NCI-H2107 treated with DMSO at 0.1 percent for 48 hours (cell line): ENCODE results near the gene INSRR.

ENCODE experiments used
- DNase-seq: peaks from one replicate; lab custom pipeline; 2025; ENCODE audit not compliant: unreplicated experiment; lab: John Stamatoyannopoulos, UW

The INSRR gene

DNA sequence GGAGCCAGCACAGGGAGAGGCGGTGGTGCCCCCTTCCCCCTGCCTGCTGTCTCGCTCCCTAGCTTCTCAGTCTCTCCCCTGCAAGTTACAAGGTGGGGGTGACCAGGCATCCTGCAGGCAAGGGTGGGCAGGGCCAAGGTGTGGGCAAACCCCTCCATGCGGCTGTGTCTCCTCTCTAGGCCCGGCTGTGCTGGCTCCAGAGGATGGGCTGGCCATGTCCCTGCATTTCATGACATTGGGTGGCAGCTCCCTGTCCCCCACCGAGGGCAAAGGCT, 16.4 kb upstream of the INSRR start:
- no peak for DNase-seq

DNA sequence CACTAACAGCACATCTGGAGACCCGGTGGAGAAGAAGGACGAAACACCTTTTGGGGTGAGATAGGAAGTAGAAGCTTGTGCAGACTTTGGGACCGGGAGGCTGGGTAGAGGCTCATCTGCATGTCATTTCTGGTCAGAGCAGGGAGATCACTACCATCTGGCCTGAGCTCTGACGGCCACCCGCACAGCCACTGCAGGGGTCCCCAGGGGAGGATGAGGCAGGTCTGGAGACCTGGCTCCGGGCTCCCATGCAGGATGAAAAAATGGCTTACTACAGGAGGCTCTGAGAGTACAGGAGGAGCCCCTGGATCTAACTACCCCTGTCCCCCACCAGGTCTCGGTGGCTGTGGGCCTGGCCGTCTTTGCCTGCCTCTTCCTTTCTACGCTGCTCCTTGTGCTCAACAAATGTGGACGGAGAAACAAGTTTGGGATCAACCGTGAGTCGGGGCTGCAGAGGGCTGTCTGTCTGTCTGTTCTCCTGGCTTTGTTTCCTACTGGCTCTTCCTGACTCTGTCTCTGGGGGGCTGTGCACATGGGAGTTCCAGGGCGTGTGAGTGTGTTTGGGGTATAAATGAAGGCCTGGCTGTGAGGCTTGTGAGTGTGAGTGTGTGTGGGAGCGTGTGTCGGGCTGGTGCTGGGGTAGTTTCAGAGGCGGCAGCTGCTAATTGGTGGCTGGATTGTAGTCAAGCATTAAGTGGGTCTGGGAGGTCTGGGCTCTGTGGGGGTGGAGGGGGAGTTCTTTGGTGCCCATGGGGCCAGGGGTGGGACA, 15.8 kb upstream of the INSRR start:
- DNase-seq = no peak

DNA sequence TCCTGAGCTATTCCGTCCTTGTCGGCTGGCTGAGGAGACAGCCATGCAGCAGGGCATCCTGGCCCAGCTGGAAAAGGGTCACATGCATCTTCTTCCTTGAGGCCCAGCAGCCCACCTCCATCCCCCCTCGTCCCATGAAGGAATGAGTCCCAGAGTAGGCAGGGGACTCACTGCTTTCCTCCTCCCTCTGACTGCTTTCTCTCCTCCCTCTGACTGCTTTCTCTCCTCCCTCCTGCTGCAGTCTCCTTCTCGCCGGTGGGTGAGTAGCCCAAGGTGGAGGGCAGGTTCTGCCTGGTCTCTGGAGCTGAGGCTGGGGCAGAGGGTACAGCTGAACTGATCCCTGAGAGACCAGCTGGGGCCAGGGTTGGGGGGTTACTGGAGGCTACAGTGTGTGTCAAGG, 15.2 kb upstream of the INSRR start:
- DNase-seq = no peak

DNA sequence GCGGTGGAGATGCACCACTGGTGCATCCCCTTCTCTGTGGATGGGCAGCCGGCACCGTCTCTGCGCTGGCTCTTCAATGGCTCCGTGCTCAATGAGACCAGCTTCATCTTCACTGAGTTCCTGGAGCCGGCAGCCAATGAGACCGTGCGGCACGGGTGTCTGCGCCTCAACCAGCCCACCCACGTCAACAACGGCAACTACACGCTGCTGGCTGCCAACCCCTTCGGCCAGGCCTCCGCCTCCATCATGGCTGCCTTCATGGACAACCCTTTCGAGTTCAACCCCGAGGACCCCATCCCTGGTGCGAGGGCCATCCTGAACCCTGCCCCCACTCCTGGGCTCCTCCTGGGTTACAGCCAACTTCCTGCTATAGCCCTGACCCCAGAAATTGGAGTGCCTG, 14.7 kb upstream of the INSRR start:
- no peak for DNase-seq

DNA sequence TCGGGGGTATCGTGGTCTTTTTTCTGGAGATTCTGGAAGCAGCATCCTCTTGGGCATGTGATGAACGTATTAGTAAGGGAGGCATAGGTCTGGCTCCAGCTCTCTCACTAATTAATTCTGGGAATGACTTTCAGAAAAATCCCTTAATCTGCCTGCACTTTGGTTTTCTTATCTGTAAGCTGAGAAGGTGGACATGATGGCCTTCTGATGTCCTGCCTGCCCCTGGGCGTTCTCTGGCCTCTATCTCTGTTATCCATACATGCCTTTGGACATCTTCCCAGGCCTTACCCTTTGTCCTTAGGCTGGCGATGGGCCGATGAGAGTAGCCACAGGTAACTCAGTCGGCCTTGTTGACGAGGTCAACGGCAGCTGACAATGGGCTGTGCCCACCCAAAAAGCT, 10.5 kb upstream of the INSRR start:
- no peak for DNase-seq

DNA sequence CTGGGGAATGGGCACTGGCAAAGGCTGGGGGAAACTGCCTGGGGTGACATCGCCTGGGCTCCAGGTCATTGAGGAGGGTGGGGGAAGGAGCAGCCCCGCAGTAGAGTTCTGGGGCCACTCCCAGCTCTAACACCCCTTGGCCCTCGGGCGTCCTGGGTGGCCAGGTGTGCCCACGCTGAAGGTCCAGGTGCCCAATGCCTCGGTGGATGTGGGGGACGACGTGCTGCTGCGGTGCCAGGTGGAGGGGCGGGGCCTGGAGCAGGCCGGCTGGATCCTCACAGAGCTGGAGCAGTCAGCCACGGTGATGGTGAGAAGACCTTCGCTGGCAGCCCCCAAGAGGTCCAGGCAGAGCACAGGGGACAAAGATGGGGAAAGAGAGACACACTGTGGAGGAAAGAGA, 9.4 kb upstream of the INSRR start:
- DNase-seq = no peak

DNA sequence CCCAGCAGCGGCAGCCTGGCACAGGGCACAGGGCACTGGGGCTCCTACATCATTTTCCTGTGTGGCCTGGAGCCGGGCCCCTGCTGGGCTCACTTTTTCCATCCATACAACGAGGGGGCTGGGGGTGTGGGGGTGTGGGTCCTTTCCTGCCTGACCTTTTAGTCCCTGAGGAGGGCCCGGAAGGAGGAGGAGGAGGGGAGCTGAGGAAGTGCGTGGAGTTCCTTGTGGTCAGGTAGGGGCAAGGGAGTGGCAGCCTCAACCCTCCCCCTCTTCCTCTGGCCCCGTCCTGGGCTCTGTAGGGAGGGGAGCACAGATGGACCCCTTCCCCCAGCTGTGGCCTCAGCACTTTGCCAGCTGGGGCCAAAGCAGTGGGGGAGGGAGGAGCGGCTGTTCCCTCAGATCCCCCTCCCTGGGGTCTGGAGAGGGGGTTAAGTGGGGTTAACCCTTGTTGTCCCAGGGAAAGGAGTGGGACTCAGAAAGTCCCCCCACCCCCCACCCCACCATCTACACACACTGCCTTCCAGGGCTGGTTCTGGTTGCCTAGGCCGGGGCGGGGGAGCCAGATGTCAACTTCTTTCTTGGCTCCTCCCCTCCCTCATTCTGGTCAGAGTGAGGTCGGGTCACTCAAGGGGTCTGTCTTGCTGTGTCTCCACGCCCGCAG, 7.5 kb upstream of the INSRR start:
- no peak for DNase-seq

DNA sequence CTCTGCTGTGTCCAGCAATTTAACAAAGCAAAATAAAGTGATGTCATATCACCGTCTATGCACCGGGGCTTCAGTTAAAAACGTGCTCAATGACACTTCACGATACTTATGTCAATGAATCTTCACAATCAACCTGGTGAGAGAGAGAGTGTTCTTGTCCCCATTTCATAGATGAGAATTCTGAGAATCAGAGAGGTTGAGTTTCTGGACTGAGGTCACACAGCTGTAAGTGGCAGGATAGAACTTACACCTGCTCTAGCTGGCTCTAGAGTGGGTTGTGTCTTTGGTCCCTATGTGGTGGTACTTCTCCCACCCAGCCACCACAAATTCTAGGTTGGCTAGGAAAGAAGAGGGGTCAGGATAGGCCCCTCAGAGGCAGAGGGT, 6.9 kb upstream of the INSRR start:
- DNase-seq = no peak

DNA sequence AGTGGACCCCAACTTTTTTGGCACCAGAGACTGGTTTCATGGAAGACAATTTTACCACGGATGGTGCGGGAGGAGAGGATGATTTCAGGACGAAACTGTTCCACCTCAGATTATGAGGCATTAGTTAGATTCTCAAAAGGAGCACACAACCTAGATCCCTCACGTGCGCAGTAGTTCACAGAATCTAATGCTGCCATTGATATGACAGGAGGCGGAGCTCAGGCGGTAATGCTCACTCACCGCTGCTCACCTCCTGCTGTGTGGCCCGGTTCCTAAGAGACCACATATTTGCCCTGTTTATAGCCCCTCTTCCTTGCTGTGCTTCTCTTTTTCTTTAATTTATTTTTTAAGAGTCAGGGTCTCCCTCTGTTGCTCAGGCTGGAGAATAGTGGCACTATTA, 6.3 kb upstream of the INSRR start:
- no peak for DNase-seq

DNA sequence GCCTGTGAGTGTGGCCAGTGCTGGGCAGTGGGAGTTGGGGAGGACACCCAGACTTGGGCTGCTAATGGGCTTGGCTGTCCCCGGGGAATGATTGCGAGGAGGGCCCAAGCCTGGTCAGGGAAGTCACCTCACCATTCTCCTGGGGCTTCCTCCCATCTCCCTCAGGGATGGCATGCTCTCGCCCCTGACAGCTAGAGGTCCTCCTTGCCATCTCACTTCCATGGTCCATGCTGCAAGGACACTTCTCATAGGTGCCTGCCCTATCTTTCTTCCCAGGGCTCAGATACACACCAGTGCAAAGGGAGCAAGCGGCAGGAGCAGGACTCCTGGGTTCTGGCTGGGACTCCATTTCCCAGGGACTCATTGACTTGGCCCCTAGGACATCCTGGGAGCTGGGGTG, 5.9 kb upstream of the INSRR start:
- no peak for DNase-seq

DNA sequence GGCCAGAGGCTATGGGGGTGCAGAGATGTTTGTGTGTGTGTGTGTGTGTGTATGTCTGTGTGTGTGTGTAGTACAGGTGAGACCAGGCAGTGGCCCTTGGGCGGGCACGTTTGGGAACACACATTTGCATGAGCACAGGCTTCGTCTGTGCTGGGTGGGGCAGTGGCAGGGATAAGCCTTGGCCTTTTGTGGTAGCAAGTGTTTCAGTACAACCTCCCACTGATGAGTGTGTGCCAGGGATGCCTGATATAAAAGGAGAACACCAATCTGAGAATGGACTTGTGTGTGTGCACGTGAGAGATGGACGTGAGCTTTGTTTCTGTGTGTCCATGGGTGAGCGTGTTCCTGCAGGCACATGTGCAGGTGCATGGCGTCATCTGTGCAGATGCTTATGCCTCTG, 4.7 kb upstream of the INSRR start:
- no peak for DNase-seq

DNA sequence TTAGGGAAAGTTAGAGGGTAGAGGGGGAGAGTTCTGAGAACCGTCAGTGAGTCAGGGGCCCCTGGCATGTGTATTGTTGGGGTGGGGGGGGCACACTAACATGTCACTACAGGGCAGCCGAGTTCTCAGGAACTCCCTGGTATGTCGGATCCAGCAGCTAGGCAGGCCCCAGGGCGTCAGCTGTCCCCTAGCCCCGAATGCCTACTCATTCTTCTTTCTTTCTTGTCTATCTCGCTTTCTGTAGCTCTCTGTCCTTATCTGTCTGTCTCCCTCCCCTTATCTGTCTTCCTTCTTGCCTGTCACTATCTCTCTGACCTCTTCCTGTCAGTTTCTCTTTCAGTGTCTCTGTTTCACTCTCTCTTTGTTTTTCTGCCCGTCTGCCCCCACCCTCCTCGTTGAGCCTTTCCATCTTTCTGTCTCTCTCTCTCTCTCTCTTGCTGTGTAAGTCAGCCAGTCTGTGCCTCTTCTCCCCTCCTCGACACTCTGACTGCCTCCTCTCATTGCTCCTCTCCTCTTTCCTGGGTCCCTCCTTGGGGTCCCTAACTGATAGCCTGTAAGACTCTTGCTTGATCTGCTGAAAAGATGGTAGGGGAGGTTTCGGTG, 4.2 kb upstream of the INSRR start:
- DNase-seq = no peak

DNA sequence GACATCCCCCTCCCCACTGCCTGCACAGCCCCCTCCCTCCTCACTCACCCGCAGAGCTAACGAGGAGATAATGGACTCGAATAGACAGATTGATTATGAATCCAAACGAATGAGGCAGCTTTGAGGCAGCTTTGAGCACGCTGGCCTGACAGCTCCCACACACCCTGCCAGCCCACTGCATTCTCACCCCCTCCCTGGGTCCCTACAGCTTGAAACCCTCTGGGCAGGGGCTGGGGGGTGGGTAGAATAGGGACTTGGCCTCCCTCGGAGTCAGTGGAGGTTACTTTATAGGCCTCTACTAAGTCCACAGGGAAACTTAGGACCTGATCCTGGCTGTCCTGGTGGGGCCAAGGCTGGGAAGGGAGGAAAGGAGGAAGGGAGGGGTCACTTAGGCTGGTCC, 3.7 kb upstream of the INSRR start:
- no peak for DNase-seq

DNA sequence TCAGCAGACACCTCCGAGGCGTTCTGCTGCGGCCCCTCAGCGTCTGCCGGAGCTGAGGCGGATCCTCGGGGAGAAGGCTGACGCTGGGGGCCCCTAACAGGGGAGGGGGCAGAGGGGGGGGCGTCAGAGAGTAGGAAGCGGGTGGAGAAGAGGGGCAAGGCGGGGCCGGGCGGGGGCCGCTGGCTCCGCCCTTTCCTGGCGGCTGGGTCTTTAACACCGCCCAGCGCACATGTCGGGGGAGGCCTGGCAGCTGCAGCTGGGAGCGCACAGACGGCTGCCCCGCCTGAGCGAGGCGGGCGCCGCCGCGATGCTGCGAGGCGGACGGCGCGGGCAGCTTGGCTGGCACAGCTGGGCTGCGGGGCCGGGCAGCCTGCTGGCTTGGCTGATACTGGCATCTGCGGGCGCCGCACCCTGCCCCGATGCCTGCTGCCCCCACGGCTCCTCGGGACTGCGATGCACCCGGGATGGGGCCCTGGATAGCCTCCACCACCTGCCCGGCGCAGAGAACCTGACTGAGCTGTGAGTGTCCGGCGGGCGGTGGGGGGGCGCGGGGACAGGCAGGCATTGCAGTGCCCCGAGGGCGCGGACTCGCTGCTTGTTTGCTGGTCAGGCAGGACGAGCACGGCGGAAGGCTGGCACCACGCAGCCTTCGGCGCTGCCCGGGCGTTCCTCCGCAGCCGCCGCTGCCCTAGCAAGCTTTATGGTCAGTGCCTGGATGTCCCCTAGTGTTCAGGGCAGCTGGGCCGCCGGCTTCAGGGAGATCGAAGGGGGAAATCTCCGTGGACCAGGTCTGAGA, 1.9 kb upstream of the INSRR start, which contains the start of gene NTRK1:
Gene NTRK1 (plus strand): TSS at position 238 of the 796 bp plus-strand sequence. CDS start 70 bp downstream, at position 308.
- no peak for DNase-seq

DNA sequence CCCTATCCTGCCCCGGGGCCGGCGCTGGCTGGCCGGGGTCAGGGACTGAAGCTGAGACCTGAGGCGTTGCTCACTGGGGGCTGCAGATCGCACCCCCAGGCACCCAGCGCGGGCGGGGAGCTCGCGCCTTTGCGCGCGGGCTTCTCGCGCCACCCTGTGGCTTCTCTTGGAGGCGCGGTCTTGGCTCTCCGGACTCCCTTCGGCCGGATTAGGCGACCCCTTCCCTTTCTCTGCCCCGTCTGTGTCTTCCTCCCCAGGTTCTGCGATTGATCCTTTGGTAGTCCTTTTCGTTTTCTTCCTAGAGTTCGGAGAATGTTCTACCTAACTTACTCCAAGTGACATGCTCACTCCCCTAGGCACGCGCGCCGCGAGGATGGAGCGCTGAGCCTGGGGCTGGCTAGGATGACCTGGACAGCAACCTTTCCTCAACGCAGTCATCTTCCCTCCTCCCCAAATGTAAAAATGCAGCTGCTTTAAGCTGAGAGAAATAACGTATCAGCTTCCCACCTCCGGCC, 1.3 kb upstream of the INSRR start:
- DNase-seq = no peak

DNA sequence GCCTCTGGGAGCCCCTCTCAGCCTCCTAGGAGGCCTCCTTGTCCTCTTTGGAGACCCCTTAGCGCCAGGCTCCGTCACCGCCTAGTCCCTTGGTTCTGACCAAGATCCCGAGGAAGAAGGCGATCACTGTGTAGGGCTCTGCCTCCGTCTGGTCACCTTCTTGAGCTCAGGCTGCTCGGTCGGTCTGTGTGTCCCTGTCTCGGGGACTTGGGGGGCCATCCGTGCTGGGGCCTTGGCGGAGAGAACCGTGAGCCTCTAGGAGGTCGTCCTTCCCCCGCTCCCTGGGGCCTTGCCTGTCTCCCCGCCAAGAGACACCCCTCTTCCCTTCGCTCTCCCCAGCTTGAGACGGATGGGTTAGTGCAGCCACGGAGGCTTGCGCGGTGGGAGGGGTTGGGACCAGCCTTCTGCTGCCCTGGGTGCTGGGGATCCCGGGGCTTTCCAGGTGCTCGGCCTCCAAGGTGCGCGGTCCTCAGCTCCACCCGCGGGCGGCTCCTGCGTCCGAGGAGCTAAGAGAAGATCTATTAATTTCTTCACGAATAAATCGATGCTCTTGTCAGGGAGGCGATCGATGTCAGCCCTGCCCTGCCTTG, 701 bp upstream of the INSRR start:
- no peak for DNase-seq

DNA sequence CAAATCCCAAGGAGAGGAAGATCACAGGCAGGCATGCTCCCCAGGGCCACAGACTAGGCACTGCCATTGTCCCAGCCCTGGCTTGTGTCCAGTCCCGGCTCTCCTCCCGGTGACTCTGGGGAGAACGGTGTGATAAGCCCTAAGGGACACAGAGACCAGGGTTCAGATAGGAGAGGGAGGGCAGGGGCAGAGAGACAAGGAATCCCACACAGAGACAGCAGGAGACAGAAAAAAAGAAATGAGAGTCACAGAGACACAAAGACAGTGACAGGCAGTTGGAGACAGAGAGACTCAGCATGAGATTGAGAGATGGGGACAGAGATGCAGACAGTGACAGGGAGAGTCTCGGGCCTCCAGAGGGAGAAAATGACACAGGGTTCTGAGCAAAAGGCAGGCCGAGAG, 361 bp downstream of the INSRR start:
- no peak for DNase-seq

DNA sequence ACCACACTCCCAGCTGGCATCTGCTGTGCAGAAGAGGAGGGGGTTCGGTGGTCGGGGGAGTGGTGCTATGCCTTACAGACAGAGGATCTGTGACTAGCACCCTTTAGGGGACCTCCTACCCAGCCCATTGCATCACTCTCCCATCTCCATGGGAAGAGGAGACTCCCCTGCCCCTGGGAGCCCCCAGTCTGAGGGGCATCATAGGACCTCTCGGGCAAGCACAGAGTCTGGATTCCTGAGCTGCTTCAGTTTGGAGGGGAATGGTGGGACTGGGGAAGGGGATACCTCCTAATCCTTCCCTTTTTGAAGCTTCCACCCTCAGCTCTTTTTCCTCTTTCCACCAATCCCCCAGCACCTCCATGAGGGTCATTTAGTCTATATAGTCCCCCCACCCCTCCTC, 1.4 kb downstream of the INSRR start:
- no peak for DNase-seq

DNA sequence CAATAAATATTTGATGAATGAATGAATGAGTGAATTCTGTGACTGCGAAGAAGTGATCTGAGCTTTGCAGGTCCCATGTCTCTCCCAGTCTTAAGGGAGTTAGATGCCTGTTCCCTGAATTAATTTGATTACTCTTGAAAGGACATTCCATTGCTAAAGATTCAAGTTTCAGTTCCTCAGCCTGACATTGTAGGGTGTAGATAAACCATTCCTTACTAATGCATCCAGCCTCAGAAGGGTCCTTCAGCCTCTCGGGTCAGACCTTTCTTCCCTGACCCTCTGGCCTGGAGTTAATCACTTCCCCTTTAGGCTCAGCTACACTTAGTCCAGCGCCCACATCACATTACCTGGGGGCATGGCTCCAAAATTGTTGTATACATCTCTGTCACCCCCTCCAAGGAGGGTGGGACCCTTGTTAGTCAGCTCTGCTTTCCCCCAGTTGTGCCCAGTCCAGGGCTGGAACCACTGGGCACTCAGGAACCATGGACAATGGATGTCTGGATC, 2.6 kb downstream of the INSRR start:
- no peak for DNase-seq

DNA sequence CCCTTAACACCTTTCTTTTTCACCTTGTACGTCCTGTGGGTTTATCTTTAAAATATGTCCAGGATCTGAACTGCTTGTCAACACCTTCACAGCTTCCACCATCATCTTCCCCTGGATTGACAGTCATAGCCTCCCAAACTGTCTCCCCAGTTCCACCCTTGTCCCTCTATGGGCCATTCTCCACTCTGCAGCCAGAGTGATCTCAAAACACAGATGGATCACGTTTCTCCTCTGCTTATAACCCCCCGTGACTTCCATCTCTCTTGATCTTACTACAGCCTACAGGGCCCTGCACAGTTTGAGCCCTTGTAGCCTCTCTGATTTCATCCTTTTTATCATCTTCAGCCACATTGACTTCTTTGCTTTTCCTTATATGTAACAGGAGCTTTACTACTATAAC, 4.3 kb downstream of the INSRR start:
- no peak for DNase-seq

DNA sequence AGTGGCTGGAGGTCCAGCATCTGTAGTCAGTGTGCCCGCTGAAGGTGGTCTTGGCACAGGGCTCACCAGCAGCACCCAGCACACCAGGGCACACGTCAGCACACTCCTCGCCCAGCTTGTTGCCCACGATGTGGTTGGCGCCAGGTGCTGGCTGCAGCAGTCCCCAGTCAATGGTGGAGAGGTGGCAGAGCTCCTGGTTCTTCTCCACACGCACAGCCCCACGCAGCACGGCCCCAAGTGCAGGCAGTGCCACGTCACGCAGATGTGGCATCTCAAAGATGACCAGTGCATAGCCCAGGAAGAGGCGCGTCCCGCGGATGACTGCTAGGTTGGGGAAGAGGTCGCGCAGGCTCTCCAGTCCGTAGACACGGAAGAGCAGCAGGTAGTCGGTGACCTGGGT, 5.2 kb downstream of the INSRR start:
- DNase-seq = no peak
